ENCODE results near the gene USP2.
A peak's percentile ranks its signal among the peaks of the same experiment; 100 is the strongest.

USP2 gene

GRCh38 chr11:119375337-119376196 is 5.9 kb downstream of the USP2 start:
- DNase-seq, result no peak

GRCh38 chr11:119374632-119375336 is 6.7 kb downstream of the USP2 start:
- DNase-seq, result no peak

DNA sequence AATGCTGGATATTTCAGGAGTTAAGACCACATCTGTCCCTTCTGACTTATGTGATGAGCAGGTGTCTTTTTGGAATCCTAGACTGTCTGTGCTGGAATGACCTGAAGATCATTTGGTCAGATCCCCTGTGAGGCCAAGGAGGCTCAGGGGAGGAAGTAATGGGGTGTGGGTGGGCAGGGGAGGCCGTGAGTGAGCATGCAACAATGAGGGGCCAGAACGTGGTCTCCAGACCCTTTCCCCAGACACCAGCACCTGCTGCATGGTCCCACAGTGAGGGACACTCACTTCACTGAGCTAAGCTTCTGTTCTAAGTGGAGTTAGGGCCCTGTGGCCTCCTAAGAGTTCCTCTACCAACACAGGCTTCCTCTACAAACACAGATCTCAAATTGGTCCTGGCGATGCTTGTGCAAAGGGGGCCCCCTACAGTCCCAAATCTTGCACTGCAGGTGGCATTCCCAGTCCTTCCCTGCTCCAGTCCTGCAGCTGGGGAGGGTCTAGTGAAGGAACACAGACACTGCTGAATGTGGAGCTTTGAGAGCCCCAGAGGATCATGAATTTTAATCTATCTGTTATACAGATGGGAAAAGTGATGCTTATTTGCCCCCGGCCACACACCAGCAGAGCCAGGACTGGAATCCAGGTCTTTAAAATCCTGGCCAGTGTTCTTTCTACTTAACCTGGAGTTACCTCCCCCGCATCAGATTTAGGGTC is 7.4 kb downstream of the USP2 start:
- DNase-seq, result peak; percentile 54

GRCh38 chr11:119373059-119373920 is 8.2 kb downstream of the USP2 start:
- no peak for DNase-seq

DNA sequence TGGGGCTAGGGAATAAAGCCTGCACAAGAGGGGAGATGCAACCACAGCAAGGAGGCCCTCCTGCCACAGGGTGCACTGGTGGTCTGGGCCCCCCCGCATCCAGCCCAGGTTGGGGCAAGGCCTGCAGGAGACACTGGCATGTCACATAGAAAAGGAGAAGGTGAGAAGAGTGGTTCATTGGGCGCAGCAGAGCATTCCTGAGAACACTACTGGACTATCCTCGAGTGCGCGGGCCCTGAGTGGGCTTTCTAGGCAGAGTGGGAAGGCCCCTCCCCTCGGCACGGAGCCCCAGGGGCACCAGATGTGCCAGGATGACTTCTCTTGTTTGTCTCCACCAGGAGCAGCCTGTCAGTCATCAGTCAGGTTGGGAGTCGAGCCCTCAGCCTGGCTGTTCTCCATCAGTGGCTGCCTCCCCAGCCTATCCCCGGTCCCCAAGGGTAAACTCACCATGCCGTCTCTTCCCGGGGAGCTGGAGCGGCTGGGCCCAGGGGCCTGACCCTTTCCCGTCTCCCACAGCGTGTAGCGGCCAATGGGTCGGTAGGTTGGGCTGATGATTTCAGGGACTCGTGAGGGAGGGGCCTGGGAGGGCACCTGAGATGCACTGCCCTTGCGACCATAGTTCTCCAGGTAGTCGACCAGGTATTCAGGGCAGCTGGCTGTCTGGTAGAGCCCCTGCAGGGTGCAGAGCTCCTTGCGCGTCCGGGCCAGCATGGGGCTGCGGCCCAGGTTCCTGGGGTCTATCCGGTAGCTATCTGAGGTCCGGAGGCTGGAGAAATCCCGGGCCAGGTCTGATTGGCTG is 9.0 kb downstream of the USP2 start:
- no peak for DNase-seq

DNA sequence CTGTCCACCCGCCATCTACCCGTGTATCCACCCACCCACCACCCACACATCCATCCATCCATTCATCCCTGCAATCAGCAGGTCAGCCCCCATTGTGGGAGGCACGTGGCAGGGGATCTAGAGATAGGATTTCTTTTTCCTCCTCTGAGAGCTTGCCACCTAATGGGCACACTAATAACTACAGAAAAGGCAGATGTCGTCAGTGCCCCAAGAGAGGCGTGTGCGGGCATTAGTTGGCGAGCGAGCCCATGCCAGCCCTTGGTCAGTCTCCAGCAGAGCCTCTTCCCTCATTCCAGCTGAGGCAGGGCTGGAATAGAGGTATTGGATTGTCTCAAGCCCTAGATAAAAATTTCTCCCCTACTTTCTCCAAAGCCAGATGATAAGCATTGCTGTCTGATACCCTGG is 9.7 kb downstream of the USP2 start:
- DNase-seq, result no peak

DNA sequence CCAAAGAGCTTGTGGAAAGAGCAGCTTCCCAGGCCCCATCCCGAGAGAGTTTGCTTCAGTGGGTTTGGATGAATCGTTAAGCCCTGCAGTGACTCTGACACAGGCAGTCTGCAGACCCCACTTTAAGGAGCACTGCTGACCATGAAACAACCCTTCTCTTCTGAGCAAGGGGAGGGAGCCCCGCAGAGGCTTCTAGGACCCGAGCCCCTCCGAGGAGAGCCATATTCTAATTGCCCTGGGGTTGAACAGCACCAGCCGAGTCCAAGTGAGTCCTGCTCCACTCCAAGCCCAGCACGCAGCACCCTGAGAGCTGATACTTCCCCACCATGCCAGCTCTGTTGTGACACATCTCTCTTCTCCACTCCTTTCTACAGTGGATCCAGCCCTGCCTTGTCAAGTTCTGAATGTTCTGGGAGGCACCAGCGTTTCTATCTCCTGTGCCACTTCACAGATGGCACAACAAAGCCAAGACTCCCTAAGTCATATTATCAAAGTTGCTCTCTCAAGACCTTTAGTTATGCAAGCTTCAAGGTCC is 10.4 kb downstream of the USP2 start:
- no peak for DNase-seq

DNA sequence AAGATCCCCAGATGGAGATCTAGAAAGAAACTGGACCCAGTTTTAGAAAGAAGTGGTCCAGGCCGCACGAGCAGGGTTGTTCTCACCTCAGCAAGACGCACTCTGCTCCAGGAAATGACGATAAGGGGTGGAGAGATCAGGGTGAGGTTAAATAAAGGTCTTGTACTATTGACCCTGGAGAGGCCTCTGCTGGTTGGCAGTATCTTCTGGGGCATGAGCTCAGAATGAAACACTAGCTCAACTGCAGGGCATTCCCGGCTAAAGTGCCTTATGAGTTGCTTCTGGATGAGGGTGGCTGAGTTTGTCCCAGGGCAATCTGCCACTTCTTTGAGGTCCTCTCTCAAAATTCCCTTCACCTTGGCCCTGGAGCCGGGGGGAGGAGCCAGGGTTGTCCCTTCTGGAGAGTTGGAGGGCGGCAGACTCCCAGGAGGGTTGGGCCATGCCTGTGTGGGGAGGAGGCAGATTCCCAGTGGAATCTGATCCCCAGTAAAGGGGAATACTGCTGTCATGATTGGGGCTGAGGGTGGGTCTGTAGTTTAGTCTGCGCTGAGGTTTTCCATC is 10.9 kb downstream of the USP2 start:
- DNase-seq, result no peak

DNA sequence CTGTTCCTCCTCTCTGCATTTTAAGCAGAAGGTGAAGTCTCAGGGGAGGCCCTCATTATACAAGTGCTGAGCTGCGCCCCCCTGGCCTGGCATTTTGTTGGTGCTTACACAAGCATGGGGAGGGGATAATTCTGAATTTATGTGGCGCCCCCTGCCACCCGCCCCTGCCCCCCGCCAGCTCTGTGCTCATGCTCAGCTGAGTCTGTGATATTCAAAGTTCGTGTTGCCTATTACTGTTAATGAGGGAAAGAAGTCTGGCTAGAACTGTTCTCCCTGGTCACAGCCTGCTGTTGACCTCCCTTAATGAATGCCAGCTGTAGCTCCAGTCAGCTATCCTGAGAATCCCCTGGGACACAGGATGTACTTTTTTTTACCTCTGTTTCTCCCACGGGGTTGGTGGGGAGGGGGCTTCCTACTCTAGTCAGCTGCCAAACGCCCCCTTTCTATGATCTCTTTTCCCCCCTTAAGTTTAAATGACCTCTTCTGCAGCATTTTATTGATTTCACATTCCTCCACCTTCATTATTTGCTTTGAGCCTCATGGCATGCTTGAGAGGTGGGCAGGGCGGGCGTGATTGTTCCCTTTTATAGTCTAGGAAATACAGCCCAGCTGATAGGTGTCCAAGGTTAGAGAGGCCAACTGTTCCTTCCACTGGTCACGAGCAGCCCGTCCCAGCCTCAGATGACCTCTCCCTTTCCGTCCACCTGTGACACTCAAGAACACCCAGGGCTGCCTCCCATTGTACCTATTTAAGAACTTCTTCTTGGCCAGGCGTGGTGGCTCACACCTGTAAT is 12.2 kb downstream of the USP2 start:
- no peak for DNase-seq

DNA sequence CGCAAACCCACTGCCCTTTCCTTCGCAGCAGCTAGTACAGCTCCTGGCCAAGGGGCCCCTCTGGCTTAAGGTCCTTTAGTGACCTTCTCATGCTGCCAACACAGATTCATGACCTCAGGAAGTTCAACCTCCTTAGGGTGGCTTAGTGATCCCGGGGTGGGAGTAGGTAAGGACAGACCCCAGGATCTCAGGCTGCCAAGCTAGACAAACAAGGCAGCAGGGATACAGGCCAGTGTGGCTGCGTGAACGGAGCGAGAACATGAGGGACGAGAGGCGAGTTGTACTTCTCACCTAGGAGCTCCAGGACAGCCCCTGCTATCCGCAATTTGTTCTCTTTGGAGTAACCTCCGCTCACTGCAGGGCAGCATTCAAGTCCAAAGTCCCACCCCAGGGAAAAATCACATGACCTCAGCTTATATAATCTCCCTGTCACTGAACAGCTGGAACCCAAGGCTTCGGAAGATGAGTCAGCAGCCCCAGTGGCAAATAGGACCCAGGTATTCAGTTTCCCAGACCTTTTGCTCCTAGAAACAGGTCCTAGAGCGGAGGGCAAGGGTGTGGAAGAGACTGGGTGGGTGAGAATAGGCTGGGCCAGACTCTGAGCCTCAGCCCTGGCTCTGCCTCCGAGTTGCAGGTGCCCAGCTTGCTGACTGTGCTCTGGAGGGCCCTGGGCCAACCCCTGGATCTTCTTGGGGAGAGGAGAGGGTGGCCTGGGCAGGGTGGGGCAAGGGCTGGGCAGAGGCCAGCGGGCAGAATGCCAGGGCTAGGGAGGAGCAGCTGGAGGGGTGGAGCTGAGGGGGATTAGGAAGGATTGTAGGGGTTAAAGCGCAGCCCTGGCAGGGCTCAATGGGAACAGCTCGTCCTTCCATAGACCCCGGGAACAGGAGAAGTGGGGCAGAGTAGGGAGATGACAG is 13.1 kb downstream of the USP2 start:
- DNase-seq, result no peak

- DNase-seq, result no peak
These were observed 13.8 kb downstream of the USP2 start for GRCh38 chr11:119367661-119368120.

DNA sequence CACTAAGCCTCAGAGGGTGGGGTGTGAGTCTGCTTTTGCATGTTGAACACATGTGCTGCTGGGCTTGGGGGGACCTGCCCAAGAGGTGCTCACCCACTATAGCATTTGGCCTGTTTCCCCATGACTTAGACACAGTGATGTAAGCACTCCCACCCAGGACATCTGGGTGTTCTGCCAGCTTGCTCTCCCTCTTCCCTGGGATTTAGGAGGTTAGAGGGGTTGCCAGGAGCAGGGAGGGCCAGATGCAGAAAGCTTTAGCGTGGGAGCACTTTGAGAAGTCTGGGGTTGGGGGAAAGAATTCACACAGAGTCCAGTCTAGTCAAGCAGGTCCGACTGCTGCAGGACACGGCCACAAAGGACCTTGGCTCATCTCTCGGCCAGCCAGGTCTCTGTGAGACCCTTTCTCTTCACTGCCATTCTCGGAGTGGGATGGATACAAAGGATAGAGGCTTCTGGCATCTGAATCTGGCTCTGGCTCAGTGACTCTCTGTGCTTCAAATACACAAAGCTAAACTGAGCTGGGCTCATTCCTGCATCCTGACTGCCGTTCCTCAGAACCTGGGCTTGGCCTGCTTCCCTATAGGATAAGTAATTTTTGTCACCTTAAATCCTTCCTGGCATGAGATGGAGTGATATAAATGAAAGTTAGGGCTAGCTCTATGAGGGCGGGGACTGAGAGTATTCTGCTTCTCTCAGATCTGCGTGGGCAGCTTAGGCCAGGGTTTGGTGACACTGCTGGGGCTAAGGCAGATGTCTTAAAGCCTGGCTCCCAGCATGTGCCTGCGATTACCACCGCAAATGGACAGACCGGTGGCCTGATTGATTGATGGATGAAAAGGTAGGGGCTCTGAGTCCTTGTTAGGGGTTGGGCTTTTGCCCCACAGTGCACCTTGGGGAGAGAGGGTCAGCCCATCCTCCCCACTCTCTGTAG is 14.5 kb downstream of the USP2 start:
- DNase-seq, result no peak

- no peak for DNase-seq
These were observed 16.4 kb downstream of the USP2 start for GRCh38 chr11:119365071-119365591.

GRCh38 chr11:119363851-119364590 is 17.5 kb downstream of the USP2 start:
- peak; percentile 67 for DNase-seq

DNA sequence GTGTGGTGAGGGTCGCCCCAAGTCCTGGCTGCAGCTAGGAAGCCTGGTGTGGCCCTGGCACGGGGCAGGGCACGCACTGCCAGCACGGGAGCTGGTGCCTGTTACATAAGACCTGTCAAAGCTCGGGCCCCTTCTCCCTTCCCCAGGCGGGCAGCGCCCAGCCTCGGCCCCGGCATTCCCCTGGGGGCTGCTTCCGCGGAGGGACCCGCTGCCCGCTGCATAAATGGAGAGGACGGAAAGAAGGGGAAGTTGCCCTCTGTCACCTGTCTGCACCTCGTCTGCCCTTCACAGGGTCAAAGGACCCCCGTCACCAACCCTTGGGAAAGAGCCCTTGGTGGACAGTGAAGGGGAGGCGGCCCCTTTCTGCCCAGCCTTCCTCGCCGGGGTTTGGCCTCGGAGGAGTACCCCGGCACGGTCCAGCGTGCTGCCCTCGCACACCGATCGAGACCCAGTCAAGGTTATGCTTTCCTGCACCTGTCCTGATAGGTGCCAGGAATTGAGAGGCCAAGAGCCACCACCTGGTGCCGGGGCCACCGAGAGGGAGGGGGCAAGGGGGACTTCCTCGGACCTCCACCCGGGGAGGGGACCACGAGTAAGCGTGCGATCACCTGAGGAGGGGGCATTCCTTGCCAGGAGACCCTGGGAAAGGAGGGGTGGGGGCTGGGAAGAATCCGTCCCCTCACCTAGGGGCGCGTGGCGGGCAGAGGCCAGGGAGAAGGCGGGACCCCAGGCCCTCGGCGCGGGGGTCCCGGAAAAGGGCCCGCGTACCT is 18.2 kb downstream of the USP2 start:
- no peak for DNase-seq

GRCh38 chr11:119362741-119363080 is 18.8 kb downstream of the USP2 start:
- DNase-seq, result no peak

All from CD4-positive, alpha-beta T cell treated with Interleukin-12 subunit alpha and Interleukin-12 subunit beta, for 1 hour (primary cell).